Midbrain (tissue), 1 donor: ENCODE results near the gene ZNF197.
A peak's percentile ranks its signal among the peaks of the same experiment; 100 is the strongest.
"Not testable (repeated sequence)": the region's sequence is repeated elsewhere in the genome, so short reads cannot be mapped to it uniquely, and the experiment has no call there.

ENCODE experiments used
- DNase-seq: peaks from one replicate; lab custom pipeline; 2025; lab: John Stamatoyannopoulos, UW

Gene ZNF197

DNA sequence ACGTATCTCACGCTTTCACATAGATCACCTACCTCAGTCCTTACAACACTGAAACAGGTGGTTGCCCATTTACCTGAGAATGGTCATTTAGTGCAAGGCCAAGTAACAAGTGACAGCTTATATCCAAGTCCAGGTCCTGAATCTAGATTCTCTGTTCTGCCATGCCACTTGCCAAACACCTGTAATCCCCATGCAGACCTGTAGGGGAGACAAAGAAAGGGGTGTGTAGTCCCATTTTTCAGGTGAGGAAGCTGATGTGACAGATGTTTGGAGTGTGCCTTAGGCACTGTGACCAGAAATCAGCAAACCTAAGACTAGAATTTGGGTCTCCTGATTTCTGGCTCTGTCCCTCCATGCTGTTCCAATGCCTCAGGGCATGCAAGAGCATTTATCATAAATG lies 36.4 kb downstream of the ZNF197 start:
- DNase-seq, result no peak

DNA sequence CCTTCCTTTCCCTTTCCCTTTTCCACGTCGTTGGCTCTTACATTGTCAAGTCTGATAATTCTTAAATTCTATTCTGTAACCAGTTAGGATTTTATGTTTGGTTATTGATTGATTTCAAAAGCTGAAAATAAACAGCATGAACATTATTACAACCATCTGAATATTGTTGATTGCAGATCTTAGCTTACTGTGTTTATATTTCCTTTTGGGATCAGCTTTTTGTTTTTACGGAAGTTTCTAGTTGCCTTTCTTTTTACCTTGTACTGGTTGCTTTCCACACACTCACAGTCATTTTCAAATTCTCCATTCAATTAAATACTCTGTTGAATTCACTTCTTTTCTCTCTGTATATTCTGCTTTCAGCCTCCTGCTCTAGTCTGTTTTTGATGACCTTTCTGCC lies 40.3 kb downstream of the ZNF197 start:
- DNase-seq, result no peak

DNA sequence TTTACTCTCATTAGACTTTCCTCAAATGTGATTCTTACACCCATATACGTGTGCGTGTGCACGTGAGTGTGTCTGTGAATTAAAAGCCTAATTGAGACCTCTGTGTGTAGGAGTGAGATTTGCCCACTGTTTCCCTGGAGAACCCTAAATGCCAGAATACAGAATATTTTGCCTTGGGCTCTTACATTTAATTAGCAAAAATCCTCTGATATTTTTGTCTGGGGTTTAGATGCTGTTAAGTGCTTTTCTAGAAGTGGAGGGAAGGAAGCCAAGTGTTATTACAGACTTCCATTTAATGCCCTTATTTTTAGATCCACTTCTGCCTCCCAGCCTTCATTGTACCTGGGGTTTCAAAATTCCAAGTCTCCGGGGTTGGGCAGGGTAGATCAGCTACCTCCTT lies 41.5 kb downstream of the ZNF197 start:
- DNase-seq, result no peak

DNA sequence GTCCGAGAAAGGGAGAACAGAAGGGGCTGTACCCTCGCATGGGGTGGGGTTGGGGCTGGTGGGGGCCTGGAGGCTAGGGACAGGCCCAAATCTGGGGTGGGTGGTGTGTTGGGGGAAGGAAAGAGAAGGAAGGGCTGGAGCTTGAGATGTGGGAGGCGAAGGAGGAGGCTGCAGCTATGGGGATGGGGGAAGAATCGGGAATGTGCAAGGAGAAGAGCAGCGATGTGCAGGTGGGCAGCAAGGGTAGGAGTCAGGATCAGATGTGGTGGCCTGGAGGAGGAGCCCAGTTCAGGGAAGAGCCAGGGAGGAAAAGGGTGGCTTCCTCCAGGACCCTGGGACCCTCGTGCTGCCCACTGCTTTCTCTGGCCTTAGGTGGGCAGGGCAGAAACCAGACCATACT lies 44.9 kb downstream of the ZNF197 start:
- DNase-seq, result no peak

DNA sequence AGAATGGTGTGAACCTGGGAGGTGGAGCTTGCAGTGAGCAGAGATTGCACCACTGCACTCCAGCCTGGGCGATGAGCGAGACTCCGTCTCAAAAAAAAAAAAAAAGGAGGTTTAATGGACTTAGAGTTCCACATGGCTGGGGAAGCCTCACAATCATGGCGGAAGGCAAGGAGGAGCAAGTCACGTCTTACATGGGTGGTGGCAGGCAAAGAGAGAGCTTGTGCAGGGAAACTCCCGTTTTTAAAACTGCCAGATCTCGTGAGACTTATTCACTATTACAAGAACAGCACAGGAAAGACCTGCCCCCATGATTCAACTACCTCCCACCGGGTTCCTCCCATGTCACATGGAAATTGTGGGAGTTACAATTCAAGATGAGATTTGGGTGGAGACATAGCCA lies 48.6 kb downstream of the ZNF197 start:
- not testable (repeated sequence) for DNase-seq

DNA sequence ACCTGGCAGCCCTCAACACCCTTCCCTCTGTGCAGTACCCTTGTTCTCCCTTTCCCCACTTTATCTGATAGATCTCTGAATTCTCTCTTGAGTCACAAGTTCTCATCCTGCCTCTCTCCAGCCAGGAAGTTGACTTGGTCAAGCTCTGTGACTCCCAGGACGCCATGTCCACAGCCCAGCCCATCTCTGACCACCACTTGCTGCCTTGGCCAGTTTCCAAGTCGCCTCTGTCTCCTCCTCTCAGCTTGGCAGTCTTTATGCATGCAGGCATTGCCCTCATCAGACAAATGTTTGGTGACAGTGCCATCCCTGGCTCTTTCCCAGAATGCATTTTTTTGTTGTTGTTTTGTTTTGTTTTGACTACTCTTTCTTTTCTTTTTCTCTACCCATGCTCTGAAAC lies 49.4 kb downstream of the ZNF197 start:
- no peak for DNase-seq

DNA sequence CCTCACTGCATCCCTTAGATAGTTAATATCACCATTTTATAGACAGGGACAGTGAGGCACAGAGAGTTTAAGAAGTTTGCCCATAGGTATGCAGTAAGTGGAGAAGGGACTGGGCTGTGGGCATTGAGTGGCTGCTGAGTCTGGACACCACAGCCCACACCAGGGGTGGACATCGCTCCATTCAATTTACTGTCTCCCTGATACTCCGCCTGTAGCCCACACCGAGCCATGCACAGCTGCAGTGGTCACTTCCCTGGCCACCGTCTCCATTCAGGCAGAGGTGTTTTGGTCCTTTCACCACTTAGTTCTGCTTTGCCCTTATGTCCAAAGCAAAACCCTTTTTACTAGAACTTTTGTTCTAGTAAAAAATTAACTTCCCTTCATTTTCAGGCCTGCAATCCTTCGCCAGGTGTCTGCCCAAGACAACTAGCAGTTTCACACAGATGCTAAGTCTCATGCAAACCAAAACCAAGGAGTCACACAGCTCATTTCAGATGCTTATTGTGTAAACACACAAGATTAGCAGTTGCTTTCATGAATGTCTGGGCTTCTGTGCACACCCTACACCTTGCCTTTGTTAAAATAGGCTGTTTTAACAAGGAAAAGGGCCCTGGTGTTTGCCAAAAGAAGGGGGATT lies 53.8 kb downstream of the ZNF197 start:
- DNase-seq, result no peak

DNA sequence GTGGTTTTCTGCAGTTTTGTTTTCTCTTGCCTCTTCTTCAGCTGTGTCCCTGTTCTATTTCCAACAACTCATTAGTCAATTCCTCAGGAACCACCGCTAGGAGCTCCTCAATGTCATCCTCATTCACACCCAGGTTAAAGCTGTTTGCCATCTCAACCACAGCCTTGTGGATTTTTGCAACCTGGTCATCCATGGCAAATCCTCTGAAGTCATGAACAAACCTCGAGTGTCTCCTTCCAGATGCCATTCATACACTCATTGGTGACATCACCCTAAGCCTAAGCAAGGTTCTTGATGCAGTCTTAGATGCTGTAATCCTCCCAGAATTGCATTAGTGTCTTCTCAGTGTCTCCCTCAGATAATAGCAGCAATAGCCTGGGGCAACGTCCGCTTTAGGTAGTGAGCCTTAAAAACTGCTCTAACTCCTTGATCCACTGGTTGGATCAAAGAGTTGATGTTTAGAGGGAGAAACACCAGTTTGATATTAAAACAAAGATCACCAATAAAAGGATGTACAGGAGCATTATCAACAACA lies 56.2 kb downstream of the ZNF197 start:
- no peak for DNase-seq

DNA sequence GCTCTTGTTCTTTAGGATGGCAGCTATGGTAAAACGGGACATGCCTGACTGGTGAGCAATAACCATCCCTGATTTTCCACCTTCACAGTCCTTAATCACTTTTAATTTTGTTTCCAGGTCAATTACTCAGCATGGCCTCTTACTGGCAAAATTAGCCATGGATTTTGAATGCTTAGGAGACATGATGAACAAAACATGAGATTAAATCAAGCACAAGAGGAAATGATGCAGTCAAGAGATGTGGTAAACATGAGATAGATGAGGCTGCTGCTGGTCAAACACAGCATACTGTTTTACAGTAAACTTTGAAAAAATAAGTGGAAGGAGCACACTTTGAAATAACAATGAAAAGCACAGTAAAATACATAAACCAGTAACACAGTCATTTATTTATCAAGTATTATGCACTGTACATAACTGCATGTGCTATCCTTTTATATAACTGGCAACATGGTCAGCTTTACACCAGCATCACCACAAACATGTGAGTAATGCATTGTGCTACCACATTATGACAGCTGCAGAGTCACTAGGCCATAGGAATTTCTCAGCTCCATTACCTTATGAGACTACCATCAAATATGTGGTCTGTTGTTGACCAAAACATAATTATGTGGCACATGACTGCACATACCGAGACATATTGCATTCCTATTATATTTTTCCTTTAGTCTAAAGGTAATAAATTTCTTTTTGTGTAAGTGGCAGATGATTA lies 57.5 kb downstream of the ZNF197 start:
- DNase-seq, result no peak

DNA sequence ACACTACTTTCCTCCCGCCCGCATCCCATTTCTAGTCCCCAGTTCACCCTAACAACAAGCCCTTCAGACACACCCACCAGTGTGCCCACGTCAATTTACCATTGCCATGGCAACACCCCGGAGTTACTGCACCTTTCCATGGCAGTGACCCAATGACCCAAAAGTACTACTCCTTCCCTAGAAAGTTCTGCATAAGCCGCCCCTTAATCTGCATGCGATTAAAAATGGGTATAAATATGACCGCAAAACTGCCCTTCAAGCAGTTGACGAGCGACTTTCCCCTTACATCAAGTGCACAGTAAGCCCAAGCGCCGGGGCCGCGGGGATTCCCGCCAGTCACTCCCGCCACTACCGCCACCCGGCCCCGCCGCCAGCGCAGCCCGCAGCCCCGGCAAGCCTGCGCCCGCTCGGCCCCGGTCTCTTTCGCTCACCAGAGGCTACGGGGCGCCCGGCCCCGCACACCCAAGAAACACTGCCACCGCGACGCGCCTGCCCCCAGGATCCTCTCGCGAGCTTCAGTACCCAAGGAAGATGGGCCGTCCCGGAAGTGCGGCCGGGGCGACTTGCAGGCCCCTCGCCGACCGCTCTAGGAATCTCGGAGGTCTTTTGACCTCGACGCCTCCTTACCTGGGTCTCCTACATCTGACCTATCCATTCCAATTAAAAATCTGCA lies 60.4 kb downstream of the ZNF197 start:
- DNase-seq, result peak; percentile 73

DNA sequence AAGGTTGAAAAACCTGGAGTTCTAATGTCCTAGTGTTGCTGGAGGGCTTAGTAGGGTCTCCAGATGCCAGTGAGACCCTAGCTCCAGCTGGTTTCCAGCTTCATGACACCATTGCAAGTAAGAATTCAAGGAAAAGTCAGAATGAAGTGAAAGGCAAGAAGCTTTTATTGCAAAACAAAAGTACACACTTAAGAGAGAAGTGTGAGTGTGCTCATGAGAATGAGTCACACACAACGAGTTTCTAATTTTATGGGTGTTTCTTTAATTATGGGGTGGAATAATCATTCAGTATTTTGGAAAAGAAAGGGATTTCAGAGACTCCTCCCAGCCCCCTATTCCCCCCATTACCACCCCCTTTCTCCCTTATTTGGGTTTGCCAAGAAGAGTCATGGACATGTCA lies 63.1 kb downstream of the ZNF197 start:
- no peak for DNase-seq
